Left colon (tissue), 2 donors: ENCODE data around the gene TBC1D12. TPM values are rescaled to one million over a fixed set of nuclear protein-coding genes. Genes with fewer than 3 reads are reported as not detected.

Source experiments
- ATAC-seq: fragments of 200-7000 bp; cut with Tn5 transposase; one replicate; pipeline ENCODE4 v1.9.1; 2020; ENCODE audit warnings: mild to moderate bottlenecking, moderate library complexity
- DNase-seq, 2 donors: peaks; one replicate each; pipeline ENCODE4 v3.0.0-alpha.2; 2020
- intact Hi-C, 2 donors: fragments of 100-400 bp; cut with DNase I in 1 of 2; cut with micrococcal nuclease in 1 of 2; formaldehyde crosslinking; loops; one replicate each; pipeline versions ENCODE4 v1.11.2 to v1.14.0; 2022; cut with DNase I, micrococcal nuclease
- total RNA-seq, 2 donors: library from RNA; stranded (reverse); fragmentation: NEBNext Ultra II Directional; extraction: Animal tissue kit (Norgen Biotek cat#: 25700); gene quantifications; one replicate each; pipeline ENCODE4 v1.2.1, GENCODE V29; 2021
- donor health status: DM: no; HTN: no; CAD: no.
- donor health status: DM: yes; HTN: yes; CAD: no.

Gene TBC1D12
- total RNA-seq, 2 donors from 2014 or later, result 15.0 to 23.8 TPM

- intact Hi-C loops, result loop anchor here in 1 of 2 donors (5.0 kb wide), 1 partner anchor 41 kb away; the partner anchor contains the start of gene NOC3L
- ATAC-seq (peak; percentile 34), DNase-seq (peak in 1 of 2 donors; percentile 52)
Measured at GRCh38 chr10:94402843-94403379, 570 bp downstream of the TBC1D12 start.

- DNase-seq, result peak; percentile 69 to 75
- intact Hi-C loops, result loop anchor here in 1 of 2 donors (5.0 kb wide), 1 partner anchor 41 kb away; the partner anchor contains the start of gene NOC3L
- ATAC-seq, result peak; percentile 65
Measured at GRCh38 chr10:94403380-94404213, 1.3 kb downstream of the TBC1D12 start.

- no peak for DNase-seq
- no peak for ATAC-seq
- intact Hi-C loops, result no loop called here
Measured at GRCh38 chr10:94405406-94405805, 3.1 kb downstream of the TBC1D12 start.

GRCh38 chr10:94407668-94408067 is 5.3 kb downstream of the TBC1D12 start:
- no peak for DNase-seq

GRCh38 chr10:94409021-94409657 is 6.8 kb downstream of the TBC1D12 start:
- intact Hi-C loops, result no loop called here
- DNase-seq, result no peak
- ATAC-seq, result no peak

More at GRCh38 chr10:94407668-94408067, 5.3 kb downstream of the TBC1D12 start:
- intact Hi-C loops, result no loop called here
- no peak for ATAC-seq

- no peak for DNase-seq
- no peak for ATAC-seq
- intact Hi-C loops, result no loop called here
Measured at GRCh38 chr10:94411304-94411703, 9.0 kb downstream of the TBC1D12 start.

GRCh38 chr10:94412449-94412848 is 10.1 kb downstream of the TBC1D12 start:
- intact Hi-C loops, result no loop called here
- DNase-seq (no peak), ATAC-seq (no peak)

- intact Hi-C loops, result no loop called here
- ATAC-seq, result no peak
- no peak for DNase-seq
Measured at GRCh38 chr10:94413361-94413760, 11.0 kb downstream of the TBC1D12 start.

- no peak for ATAC-seq
- intact Hi-C loops, result no loop called here
- DNase-seq, result no peak
Measured at GRCh38 chr10:94416896-94417295, 14.6 kb downstream of the TBC1D12 start.

- intact Hi-C loops, result no loop called here
- ATAC-seq, result no peak
- no peak for DNase-seq
Measured at GRCh38 chr10:94417321-94417720, 15.0 kb downstream of the TBC1D12 start.

- ATAC-seq (no peak), DNase-seq (no peak)
- intact Hi-C loops, result no loop called here
Measured at GRCh38 chr10:94420516-94420915, 18.2 kb downstream of the TBC1D12 start.

- DNase-seq (no peak), ATAC-seq (no peak)
- intact Hi-C loops, result no loop called here
Measured at GRCh38 chr10:94420998-94421528, 18.7 kb downstream of the TBC1D12 start.

GRCh38 chr10:94423627-94424026 is 21.3 kb downstream of the TBC1D12 start:
- ATAC-seq, result no peak
- no peak for DNase-seq
- intact Hi-C loops, result no loop called here

GRCh38 chr10:94424714-94425337 is 22.5 kb downstream of the TBC1D12 start:
- intact Hi-C loops, result no loop called here
- ATAC-seq, result peak; percentile 85
- no peak for DNase-seq

- intact Hi-C loops, result no loop called here
- ATAC-seq, result no peak
- DNase-seq, result no peak
Measured at GRCh38 chr10:94425942-94426341, 23.6 kb downstream of the TBC1D12 start.

GRCh38 chr10:94427166-94427565 is 24.8 kb downstream of the TBC1D12 start:
- no peak for ATAC-seq
- DNase-seq, result no peak
- intact Hi-C loops, result no loop called here

GRCh38 chr10:94428766-94429707 is 26.7 kb downstream of the TBC1D12 start:
- DNase-seq, result no peak
- peak; percentile 24 for ATAC-seq
- intact Hi-C loops, result no loop called here

GRCh38 chr10:94430701-94431100 is 28.4 kb downstream of the TBC1D12 start:
- DNase-seq, result no peak
- no peak for ATAC-seq
- intact Hi-C loops, result no loop called here
